IPS DF 4.7 (cell line): Measurements from ENCODE around the gene NLRP12.
A peak's percentile ranks its signal among the peaks of the same experiment; 100 is the strongest.
"Not testable (repeated sequence)": the region's sequence is repeated elsewhere in the genome, so short reads cannot be mapped to it uniquely, and the experiment has no call there.

Experiments used
- DNase-seq: peaks from one replicate; pipeline ENCODE4 v3.0.0-alpha.2; 2013; ENCODE audit warnings: low spot score; ENCODE audit errors: extremely low read depth

The NLRP12 gene

GRCh38 chr19:53782698-53783097 lies 41.4 kb downstream of the NLRP12 start:
- DNase-seq = peak; percentile 81

DNA sequence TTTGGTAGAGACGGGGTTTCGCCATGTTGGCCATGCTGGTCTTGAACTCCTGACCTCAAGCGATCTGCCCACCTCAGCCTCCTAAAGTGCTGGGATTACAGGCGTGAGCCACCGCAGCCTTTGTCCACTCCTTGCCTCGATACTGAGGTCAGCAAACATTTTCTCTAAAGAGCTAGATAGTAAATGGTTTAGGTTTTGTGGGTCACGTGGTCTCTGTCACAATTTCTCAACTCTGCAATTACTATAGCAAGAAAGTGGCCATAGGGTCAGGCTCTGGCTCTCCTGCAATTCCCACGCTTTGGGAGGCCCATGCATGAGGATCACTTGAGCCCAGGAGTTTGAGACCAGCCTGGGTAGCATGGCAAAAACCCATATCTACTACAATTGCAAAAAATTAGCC lies 42.8 kb downstream of the NLRP12 start:
- not testable (repeated sequence) for DNase-seq

- DNase-seq = no peak
Measured at GRCh38 chr19:53780506-53780905, 43.6 kb downstream of the NLRP12 start.

DNA sequence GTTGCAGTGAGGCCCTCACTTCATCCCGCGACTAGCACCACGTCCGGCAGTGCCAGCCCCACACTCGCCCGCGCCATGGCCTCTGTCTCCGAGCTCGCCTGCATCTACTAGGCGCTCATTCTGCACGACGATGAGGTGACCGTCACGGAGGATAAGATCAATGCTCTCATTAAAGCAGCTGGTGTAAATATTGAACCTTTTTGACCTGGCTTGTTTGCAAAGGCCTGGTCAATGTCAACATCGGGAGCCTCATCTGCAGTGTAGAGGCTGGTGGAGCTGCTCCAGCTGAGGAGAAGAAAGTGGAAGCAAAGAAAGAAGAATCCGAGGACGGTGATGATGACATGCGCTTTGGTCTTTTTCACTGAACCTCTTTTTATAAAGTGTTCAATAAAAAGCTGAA lies 48.6 kb downstream of the NLRP12 start:
- no peak for DNase-seq

DNA sequence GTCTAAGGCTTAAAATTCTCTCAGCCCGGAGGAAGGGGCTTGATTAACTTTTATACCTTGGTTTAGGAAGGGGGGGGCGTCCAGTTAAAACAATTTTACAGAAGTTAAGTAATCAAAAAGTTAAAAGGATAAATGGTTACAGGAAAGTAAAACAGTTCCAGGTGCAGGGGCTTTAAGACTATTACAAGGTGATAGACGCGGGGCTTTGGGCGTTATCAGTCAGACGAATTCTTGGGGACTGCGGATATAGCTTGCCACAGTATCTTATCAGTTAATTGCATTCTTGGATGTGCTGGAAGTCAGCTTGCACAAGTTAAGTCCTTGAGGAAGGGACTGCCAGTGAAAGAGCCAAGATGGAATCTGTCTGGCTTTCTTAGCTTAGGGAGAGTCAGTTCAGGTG lies 49.6 kb downstream of the NLRP12 start:
- not testable (repeated sequence) for DNase-seq

- DNase-seq = no peak
Measured at GRCh38 chr19:53773999-53774398, 50.1 kb downstream of the NLRP12 start.

- peak; percentile 68 for DNase-seq
Measured at GRCh38 chr19:53772943-53773342, 51.2 kb downstream of the NLRP12 start.

GRCh38 chr19:53771144-53771543 lies 53.0 kb downstream of the NLRP12 start:
- no peak for DNase-seq

DNA sequence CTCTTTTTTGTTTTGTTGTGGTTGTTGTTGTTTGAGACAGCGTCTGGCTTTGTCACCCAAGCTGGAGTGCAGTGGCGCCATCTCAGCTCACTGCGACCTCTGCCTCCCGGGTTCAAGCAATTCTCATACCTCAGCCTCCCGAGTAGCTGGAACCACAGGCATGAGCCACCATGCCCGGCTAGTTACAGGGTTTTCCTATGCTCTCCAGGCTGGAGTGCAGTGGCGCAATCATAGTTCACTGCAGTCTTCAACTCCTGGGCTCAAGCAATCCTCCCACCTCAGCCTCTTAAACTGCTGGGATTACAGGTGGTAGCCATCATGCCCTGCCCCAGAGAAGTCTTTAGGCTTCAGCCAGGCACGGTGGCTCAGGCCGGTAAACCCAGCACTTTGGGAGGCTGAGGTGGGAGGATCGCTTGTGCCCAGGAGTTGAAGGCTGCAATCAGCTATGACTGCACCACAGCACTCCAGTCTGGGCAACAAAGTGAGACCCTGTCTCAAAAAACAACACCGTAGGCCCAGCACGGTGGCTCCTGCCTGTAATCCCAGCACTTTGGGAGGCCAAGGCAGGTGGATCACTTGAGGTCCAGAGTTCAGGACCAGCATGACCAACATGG lies 54.3 kb downstream of the NLRP12 start:
- not testable (repeated sequence) for DNase-seq

DNA sequence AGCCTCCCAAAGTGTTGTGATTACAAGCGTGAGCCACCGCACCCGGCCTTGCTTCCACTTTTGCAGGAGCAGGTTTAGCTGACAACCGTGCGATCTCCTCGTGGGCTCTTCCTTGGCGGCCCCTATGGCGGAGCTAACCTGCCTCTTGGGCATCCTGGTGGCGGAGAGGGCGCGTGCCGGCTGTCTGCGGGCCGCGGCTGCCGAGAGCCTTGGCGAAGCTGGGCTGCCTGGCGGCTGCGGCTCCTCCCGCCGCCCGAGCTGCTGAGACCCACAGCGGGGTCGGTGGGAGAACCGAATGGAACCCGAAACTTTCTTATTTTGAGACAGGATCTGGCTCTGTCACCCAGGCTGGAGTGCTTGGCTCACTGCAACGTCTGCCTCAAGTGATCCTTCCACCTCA lies 55.7 kb downstream of the NLRP12 start:
- no peak for DNase-seq

DNA sequence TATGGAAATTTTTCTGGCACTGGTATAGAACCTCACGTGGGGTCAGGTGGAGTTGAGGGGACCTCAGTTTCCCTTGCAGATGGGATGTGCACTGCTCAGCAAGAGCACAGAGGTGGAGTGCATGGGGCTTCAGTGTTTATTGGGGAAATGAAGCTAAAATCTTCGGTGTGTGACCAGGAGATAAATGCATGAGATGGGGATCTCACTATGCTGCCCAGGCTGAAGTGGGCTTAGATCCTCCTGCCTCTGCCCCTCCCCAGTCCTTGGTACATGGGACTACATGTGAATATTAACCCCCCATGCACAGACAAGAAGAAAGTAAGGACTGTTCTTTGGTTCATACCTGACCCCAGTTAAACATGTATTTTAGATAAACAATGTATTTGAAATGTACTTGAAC lies 65.1 kb downstream of the NLRP12 start:
- not testable (repeated sequence) for DNase-seq
